Cardiac septum (tissue), 1 donor: ENCODE measurements around the gene NCSTN. TPM values are rescaled to one million over a fixed set of nuclear protein-coding genes. Genes with fewer than 3 reads are reported as not detected.
"Not testable (repeated sequence)": the region's sequence is repeated elsewhere in the genome, so short reads cannot be mapped to it uniquely, and the experiment has no call there.

Experiments
- DNase-seq: peaks from one replicate; pipeline ENCODE4 v3.0.0-alpha.2; 2020; ENCODE audit warnings: low spot score
- intact Hi-C: fragments of 100-400 bp; cut with DNase I; formaldehyde crosslinking; loops from one replicate; pipeline ENCODE4 v1.14.0; 2022
- total RNA-seq: library from RNA; stranded (reverse); fragmentation: NEBNext Ultra II Directional; extraction: Animal tissue kit (Norgen Biotek cat#: 25700); gene quantifications from one replicate; pipeline ENCODE4 v1.2.1, GENCODE V29; 2021
- donor health status: DM: no; HTN: no; CAD: no.

Gene NCSTN
- total RNA-seq, 1 donor from 2014 or later: 53.7 TPM

DNA sequence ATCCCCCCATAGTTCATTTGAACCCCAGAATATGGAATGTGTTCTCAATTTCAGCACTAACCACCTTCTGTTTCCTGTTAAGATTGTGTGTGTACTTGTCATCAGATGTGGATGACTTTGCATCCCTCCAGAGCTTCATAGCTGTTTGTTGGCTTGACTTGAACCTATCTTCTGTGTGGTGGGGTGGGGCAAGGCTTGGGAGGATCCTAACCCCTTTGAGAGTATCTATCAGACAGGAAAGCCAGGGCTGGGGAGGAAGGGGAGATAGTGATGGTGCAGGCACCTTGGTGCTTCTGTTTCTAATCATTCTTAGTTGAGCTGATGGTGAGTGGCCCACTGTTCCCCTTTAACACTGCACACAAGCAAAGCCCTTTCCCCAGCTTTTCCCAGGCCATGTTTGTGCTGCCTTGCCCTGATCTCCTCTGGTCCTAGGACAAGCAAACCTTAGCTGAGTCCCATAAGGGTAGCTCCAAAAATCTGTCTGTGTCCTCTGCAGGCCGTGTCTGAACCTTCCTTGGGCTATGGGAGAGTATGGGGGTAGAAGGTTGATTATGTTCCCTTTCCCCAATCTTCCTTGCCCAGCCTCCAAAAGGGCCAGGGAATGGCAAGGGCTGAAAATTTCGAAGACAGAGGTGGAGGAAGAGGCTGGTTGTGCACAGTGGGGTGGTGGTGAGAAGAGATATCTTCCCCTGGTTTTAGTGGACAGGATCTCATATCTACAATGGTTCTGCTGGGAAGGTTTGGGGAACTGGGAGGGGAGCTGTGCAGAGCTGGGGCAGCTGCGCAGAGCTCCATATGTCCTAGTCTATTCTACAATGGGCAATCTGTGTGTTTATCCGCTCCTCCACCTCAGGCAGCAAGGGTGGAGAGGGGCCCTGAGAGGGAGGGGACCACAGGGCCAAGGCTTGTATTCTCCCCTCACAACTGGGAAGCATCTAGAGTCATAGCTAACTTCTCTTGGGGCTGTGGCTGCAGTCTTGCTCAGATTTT lies 25.0 kb downstream of the NCSTN start:
- intact Hi-C loops: no loop called here
- DNase-seq: no peak

DNA sequence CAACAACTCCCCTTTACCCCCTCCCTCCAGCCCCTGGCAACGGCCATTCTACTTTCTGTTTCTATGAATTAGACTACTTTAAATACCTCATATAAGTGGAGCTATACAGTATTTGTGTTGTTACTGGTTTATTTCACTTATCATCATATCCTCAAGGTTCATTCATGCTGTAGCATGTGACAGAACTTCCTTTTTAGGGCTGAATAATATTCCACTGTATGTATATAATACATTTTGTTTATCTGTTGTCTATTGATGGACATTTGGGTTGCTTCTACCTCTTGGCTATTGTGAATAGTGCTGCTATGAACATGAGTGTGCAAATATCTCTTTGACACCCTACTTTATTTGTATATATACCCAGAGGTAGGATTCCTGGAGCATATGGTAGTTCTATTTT lies 25.9 kb downstream of the NCSTN start:
- no peak for DNase-seq
- intact Hi-C loops: no loop called here

DNA sequence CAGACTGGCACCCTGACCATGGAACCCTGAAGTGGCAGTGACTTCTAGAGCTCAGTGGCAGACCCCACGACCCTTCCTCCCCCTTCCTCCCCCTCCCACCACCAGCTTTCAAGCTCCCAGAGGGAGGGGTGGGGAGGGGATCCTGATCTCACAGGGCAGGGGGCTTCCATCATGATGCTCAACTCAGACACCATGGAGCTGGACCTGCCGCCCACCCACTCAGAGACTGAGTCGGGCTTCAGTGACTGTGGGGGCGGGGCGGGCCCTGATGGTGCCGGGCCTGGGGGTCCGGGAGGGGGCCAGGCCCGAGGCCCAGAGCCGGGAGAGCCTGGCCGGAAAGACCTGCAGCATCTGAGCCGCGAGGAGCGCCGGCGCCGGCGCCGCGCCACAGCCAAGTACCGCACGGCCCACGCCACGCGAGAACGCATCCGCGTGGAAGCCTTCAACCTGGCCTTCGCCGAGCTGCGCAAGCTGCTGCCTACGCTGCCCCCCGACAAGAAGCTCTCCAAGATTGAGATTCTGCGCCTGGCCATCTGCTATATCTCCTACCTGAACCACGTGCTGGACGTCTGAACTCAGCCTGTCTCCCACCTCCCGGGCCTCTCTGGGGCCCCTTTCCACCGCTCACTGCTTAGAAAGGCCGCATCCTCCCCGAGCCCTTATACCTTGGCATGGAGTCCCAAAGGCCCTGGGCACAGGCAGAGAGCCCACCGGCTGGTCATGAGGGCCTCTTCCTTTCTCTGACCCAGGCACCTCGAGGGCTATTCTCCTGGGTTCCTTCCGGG lies 27.6 kb downstream of the NCSTN start:
- intact Hi-C loops: no loop called here
- no peak for DNase-seq

DNA sequence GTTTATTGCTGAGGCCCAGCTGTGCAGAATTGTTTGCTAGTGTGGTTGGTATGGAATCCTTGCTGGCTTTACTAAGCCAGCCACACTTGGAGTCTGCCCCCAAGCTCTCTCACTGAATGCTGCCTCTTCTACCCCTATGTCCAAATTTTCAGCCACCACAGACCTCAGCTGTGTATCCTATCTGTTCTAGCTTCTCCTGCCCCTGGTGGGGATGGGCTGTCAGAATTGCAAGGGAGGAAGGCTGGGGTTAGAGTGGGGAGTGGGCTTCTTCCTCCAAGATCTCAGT lies 28.1 kb downstream of the NCSTN start:
- intact Hi-C loops: no loop called here
- no peak for DNase-seq

DNA sequence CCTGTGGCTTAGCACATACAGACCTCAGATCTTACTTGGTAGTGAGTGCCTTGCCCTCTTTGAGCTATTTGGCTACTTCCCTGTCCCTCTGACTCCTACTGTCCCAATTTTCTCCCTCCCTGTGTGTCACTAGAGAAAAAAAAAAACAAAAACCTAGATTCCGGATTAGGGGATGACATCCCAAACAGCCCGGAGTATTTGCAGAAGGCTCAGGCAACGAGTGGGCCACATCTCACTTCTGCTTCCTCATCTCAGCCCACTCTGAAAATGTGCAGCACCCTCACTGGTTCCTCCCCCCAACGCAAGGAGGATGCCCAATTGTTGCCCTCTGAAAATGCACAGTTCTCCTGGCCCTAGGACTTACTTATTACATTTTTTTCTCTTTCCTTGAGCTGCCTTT lies 28.6 kb downstream of the NCSTN start:
- no peak for DNase-seq
- intact Hi-C loops: no loop called here

DNA sequence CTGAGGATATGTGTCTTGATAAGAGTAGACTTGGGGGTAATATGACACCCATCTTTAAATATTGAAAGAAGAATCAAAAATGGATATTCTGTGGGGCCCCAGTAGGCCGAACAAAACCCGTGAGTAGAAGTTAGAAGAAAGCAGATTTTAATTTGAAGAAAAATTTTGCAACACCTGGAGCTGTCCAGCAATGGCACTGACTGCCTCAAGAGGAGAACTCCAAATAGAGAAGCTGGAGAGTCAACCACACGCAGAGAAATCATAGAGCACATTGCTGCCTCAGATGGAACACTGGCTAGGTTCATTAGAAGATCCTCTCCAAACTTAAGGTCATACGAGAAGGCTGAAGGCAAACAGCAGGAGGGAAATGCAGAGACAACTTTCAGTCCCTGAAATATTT lies 30.5 kb downstream of the NCSTN start:
- intact Hi-C loops: no loop called here
- no peak for DNase-seq

DNA sequence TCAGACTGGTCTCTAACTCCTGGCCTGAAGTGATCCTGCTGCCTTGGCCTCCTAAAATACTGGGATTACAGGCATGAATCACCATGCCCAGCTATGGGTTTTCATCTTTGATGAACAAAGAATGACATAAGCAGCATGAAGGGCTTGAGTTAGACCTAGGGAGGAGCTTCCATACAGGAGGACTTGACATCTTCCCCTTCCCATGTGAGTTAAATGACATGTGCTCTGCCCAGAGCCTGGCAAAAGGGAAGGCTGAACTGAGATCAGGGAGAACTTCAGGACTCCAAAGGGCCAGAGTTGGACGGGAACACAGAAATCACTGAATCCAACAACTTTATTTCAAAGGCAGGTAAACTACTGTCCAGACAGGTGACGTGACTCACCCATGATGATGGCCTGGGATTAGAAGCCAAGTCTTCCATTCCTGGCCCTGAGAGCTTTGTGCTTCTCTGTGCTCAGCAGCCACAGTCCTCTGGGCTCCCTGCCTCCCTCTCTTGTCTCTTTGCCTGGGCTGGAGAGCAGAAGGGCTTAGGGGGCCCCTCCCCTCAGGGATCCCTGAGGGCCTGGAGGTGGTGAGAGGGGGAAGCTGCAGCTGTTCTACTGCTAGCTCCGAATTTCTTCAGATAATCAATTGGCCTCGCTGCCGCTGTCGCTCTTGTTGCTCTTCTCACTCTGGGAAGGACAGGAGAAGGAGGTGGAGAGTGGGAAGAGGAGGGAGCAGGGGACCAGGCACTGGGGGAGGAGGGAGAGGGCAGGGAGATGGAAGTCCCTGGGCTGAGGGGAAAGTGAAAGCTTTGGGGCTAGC lies 31.3 kb downstream of the NCSTN start:
- DNase-seq: no peak
- intact Hi-C loops: loop anchor here (5.0 kb wide), 2 partner anchors 272 to 287 kb away; no protein-coding TSS in a partner anchor

DNA sequence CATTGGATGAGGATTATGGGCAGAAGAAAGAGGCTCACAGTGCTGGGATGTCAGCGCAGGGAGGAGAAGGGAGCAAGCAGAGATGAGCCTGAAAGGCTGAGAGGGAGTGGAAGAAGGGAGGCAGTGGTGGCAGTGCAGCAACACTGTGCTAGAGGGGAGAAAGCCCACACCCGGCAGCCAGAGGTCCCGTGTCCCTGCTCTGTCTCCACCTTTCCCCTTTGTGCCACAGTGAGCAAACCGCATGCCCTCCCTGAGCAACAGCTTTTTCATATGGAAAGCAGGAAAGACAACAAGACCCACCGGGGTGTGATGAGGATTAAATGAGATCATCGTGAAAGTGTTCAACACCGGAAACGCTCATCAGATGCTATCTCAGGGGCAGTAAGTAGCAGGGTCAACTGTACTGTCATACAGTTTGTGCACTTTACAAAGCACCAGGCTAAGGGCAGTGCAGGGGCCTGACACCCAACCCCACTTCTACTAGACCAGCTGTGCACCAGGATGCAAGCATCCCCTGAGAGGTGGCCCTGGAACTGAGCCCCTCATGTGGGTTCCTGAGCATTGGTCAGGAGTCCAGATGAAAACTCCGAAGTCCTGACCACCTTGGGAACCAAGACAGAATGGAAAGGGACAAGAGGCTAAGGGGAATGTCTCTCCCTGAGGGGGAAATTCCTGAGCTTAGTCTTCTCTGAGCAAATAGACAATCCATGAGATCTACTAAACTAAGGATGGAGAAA lies 32.8 kb downstream of the NCSTN start:
- intact Hi-C loops: loop anchor here (5.0 kb wide), 2 partner anchors 274 to 289 kb away; no protein-coding TSS in a partner anchor
- no peak for DNase-seq

DNA sequence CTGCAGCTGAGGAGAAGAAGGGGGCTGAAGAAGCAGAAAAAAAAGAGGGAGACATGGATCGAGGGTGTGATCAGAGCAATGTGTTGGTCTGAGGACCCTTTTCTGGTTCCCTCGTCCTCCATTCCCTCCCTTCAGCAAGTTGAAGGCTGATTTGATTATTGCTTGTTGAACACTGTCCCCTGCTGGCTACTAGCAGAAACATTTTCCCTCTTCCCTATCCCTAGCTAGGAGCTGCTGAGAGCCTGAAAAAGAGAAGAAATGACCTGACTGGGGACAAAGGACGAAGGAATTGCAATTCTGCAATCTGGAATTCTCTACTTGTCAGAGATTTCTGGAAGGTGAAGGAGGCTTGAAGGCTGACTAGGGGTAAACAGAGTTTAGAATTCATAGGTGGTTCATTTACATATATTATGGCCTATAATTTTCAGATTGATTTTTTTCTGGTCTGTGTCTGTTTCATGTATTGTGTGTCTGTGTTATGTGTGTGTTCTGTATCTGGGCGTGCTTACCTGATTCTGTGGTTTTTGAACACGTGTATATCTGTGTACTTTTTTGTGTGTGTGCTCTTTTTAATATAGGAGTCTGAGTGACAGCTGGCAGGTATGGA lies 33.4 kb downstream of the NCSTN start:
- no peak for DNase-seq
- intact Hi-C loops: loop anchor here (5.0 kb wide), 2 partner anchors 274 to 289 kb away; no protein-coding TSS in a partner anchor

DNA sequence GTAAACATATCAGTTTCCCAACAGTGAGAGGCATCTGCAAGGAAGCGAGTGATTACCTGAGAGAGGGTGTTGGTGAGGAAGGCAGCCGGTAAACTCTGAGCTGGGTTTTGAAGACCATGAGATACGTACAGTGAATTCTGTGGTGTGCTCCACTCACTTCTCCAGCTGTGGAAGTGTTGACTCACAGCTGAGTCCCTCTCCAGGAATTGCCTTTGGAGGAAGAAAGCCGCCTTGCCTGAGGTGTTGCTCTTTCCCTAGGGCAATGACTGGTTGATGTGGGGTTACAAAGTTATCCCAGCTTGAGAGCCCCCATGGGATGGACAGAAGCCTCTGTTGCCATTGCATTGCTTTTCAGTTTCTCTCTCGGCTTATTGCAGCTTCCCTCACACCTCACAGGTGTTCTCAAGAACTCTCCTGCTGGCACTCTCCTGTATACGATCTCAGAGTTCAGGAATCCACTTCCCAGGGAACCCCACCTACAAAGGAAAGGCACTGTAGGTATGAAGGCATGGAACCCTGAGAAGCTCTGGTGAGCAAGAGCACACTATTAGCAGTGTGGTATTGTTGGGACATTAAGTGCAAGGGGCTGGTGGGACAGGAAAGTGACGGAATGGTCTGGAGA lies 34.5 kb downstream of the NCSTN start:
- DNase-seq: no peak
- intact Hi-C loops: loop anchor here (5.0 kb wide), 2 partner anchors 275 to 290 kb away; no protein-coding TSS in a partner anchor

DNA sequence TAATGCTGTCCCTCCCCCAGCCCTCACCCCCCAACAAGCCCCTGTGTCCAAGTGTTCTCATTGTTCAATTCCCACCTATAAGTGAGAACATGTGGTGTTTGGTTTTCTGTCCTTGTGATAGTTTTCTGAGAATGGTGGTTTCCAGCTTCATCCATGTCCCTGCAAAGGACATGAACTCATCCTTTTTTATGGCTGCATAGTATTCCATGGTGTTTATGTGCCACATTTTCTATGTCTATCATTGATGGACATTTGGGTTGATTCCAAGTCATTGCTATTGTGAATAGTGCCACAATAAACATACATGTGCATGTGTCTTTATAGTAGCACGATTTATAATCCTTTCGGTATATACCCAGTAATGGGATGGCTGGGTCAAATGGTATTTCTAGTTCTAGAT lies 41.6 kb downstream of the NCSTN start:
- DNase-seq, intact Hi-C loops: not testable (repeated sequence)

DNA sequence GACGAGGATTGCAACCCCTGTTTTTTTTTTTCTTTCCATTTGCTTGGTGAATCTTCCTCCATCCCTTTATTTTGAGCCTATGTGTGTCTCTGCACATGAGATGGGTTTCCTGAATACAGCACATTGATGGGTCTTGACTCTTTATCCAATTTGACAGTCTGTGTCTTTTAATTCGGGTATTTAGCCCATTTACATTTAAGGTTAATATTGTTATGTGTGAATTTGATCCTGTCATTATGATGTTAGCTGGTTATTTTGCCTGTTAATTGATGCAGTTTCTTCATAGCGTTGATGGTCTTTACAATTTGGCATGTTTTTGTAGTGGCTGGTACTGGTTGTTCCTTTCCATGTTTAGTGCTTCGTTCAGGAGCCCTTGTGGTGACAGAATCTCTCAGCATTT lies 45.2 kb downstream of the NCSTN start:
- intact Hi-C loops, DNase-seq: not testable (repeated sequence)

DNA sequence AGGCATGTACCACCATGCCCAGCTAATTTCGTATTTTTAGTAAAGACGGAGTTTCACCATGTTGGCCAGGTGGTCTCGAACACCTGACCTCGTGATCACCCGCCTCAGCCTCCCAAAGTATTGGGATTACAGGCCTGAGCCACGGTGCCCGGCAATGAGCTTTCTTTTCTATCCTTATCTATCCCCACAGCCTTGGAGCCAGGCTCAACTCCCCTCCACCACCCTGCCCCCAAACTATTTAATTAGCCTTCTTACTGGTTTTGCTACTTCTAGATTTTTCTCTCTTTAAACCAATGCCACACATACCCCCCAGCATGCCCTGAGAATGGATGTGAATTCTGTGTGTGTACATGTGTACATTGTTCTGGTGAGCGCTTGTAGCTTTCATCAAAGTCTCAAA lies 51.5 kb downstream of the NCSTN start:
- DNase-seq: no peak
- intact Hi-C loops: no loop called here

DNA sequence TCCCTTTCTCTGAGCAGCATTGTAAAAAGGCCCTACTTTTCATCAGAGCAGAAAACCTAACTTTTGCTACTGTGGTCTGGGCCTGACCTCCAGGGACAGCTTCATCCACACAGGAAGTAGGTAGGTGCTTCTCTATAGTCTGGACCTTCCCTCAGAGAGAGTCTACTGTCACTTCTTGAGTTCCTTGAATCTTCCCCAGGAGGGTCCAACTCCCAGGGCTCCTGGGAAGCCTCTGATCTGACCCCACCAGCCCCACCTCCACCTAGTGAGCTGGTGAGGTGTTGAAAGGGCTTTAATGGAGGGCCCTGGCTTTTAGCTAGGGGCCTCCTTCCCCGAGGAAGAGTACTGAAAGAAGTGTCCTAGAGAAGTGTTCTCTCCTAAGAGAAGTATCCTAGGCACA lies 54.5 kb downstream of the NCSTN start:
- intact Hi-C loops: no loop called here
- DNase-seq: no peak

DNA sequence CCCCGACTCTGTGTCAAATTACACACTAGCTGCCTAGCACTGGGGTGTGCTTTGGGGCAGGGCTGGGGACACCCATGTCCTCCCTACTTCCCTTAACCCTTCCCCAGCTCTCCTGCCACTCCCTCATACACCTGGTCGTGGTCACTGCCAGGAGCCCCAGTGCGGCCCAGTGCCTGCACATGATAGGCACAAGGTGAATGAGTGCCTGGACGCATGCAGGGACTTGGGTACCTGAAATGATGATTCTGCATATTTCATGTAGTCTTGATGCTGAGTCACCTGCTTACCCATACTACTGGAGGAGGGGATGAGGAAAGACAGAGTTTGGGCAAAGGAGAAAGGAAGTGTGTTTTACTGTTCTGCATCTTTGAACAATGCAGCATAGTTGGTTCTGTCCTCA lies 55.6 kb downstream of the NCSTN start:
- intact Hi-C loops: no loop called here
- no peak for DNase-seq

DNA sequence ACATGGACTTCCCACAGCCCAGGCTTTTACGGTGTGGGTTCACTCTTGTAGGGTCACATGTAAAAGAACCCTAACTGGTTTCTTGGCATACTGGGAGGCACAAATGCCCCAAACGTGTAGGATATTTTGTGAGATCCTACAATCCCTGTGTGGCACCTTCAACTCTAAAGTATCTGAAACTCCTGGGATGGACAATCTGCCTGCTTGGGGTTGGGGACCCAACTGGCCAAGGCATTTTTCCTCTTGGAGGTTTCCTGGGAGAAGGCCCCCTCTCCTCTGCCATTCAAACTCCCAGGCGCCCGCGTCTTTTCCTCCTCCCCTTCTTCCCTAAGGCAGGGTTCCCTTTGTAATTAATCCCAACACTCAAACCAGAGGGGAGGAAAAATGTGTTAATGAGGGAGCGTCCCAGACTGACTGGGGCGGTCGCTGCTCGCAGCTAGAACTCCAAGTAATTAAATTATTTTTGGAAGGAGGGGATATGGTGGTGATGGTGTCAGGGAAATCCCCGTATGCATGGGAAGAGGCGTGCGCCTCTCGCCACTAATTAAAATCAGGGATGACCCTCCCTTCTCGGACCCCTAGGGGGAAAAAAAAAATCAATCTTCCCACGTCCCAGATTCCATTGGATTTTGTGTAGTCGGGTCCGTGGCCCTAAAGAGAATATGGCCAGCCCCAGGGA lies 56.5 kb downstream of the NCSTN start:
- DNase-seq: no peak

DNA sequence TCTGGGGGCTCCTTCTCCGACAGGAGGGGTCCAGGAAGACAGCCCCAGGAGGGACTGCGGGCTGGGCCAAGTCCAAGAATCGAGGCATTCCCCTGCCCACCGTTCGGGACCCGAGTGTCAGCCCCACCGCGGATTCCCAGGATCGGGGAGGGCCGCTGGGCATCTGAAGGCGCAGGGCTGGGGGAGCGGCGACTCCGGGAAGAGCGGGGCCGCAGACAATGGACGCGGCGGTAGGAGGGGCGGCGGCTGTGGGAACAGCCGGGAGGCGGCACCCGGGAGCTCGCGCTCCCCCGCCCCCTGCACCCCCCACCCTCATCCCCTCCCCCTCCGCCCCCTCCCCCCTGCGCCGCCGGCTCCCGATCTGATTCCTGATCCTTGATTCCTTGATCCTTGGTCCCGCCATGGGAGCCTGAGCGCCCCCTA lies 57.1 kb downstream of the NCSTN start, which contains the start of gene VANGL2:
TSS of gene VANGL2 (plus strand) at position 342 of the 423 bp plus-strand sequence. CDS start 15,274 bp downstream, outside the sequence.
- DNase-seq: peak; percentile 80
- intact Hi-C loops: no loop called here

More for the DNA sequence above, 56.5 kb downstream of the NCSTN start:
- intact Hi-C loops: no loop called here
